Sigmoid colon (tissue), 7 donors: ENCODE data around the gene PCDHGB2. TPM values are rescaled to one million over a fixed set of nuclear protein-coding genes. Genes with fewer than 3 reads are reported as not detected.

ENCODE experiments used
- DNase-seq: peaks from one replicate; pipeline ENCODE4 v3.0.0-alpha.2; 2019
- H3K27ac ChIP-seq, 4 donors: fragments of 200-600 bp; sonication (generic); one replicate each; pipeline ENCODE4 v1.5.1; 2016 to 2019; ENCODE audit warnings: mild to moderate bottlenecking in 1 of 4
- H3K27me3 ChIP-seq, 3 donors: fragments of 200-600 bp; sonication (generic); one replicate each; pipeline ENCODE4 v1.5.1; 2019; ENCODE audit warnings: mild to moderate bottlenecking in 1 of 3
- H3K36me3 ChIP-seq, 4 donors: fragments of 200-600 bp; sonication (generic); one replicate each; pipeline ENCODE4 v1.5.1; 2016 to 2019
- H3K4me1 ChIP-seq, 4 donors: fragments of 200-600 bp; sonication (generic); one replicate each; pipeline ENCODE4 v1.5.1; 2017 to 2019
- H3K4me3 ChIP-seq, 4 donors: fragments of 200-600 bp; sonication (generic); one replicate each; pipeline ENCODE4 v1.5.1; 2017 to 2019; ENCODE audit warnings: mild to moderate bottlenecking in 2 of 4, moderate library complexity in 1 of 4
- H3K9me3 ChIP-seq, 4 donors: fragments of 200-600 bp in 3 of 4; sonication (generic) in 3 of 4; one replicate each; pipeline versions ENCODE4 v1.5.1 to v1.6.1; 2013 to 2019
- EP300 ChIP-seq, 4 donors: sonication (generic); formaldehyde crosslinking; IDR thresholded peaks; one replicate each; pipeline ENCODE4 v1.6.1; 2017; ENCODE audit warnings: antibody characterized with exemption in 4 of 4
- POLR2A ChIP-seq, 2 donors: fragments of 450-650 bp; IDR thresholded peaks; one replicate each; pipeline ENCODE4 v1.6.1; 2016; ENCODE audit warnings: antibody characterized with exemption in 2 of 2, mild to moderate bottlenecking in 2 of 2, moderate library complexity in 2 of 2
- POLR2AphosphoS5 ChIP-seq, 4 donors: sonication (generic); formaldehyde crosslinking; IDR thresholded peaks; one replicate each; pipeline ENCODE4 v1.6.1; 2017; ENCODE audit warnings: antibody characterized with exemption in 4 of 4
- WGBS, 2 donors: extraction: QIAGEN DNeasy Blood & Tissue Kit; methylation state at CpG; one replicate each; pipeline ENCODE4 v1.1.7; 2013; 5-methylcytosine and 5-hydroxymethylcytosine counted together
- intact Hi-C: fragments of 100-400 bp; cut with DNase I; formaldehyde crosslinking; loops from one replicate; pipeline ENCODE4 v1.15.1; 2023
- polyA plus RNA-seq, 3 donors: library from polyadenylated mRNA; stranded (reverse); fragments of 200-250 nt; gene quantifications; one replicate each; pipeline ENCODE4 v1.2.3, GENCODE V29; 2013
- total RNA-seq, 4 donors: library from RNA; depleted of rRNA; stranded (reverse); fragments of >200 nt; gene quantifications; one replicate each; pipeline ENCODE4 v1.1.0, GENCODE V29; 2016
- TF ChIP-seq, protein P1 (sequence below), 4 experiments: fragments of 450-650 bp in 3 of 4; fragments of 200-600 bp in 1 of 4; IDR thresholded peaks; one replicate each; pipeline ENCODE4 v1.5.1; 2016 to 2019; ENCODE audit warnings: antibody characterized with exemption in 4 of 4, mild to moderate bottlenecking in 3 of 4, moderate library complexity in 2 of 4
- donor health status: healthy with polysubstance abuse.
- donor health status: Bipolar disorder and iron deficiency.
- donor health status: healthy.

Gene PCDHGB2
- total and polyA plus RNA-seq, 7 donors, result 0.51 to 12.9 (median 4.4) TPM; not detected in 2

DNA sequence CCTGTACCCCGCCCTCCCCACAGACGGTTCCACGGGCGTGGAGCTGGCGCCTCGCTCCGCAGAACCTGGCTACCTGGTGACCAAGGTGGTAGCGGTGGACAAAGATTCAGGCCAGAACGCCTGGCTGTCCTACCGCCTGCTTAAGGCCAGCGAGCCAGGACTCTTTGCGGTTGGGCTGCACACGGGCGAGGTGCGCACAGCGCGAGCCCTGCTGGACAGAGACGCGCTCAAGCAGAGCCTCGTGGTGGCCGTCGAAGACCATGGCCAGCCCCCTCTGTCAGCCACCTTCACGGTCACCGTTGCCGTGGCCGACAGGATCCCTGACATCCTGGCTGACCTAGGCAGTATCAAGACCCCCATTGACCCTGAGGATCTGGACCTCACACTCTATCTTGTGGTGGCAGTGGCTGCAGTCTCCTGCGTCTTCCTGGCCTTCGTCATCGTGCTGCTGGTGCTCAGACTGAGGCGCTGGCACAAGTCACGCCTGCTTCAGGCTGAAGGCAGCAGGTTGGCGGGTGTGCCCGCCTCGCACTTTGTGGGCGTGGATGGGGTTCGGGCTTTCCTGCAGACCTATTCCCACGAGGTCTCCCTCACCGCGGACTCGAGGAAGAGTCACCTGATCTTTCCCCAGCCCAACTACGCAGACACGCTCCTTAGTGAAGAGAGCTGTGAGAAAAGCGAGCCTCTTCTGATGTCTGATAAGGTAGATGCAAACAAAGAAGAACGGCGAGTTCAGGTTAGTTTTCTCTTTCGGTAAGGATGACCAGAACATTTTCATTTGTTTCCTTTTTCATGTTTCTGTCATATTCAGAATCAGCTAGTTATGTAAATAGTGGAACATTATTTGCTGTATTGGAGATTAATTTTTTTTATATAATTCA is 6.5 kb downstream of the PCDHGB2 start:
- no peak overlapping the region for H3K27ac ChIP-seq
- H3K4me1 ChIP-seq, result no peaks in the 10 kb centered on the region
- DNase-seq, result no peak
- intact Hi-C loops, result no loop called here
- H3K4me3 ChIP-seq, result no peak overlapping the region
- TF ChIP-seq, protein P1, sequence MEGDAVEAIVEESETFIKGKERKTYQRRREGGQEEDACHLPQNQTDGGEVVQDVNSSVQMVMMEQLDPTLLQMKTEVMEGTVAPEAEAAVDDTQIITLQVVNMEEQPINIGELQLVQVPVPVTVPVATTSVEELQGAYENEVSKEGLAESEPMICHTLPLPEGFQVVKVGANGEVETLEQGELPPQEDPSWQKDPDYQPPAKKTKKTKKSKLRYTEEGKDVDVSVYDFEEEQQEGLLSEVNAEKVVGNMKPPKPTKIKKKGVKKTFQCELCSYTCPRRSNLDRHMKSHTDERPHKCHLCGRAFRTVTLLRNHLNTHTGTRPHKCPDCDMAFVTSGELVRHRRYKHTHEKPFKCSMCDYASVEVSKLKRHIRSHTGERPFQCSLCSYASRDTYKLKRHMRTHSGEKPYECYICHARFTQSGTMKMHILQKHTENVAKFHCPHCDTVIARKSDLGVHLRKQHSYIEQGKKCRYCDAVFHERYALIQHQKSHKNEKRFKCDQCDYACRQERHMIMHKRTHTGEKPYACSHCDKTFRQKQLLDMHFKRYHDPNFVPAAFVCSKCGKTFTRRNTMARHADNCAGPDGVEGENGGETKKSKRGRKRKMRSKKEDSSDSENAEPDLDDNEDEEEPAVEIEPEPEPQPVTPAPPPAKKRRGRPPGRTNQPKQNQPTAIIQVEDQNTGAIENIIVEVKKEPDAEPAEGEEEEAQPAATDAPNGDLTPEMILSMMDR (IDR thresholded peaks at IDR 0.05), result no peak
- TF ChIP-seq EP300 (IDR thresholded peaks at IDR 0.05) (no peak), POLR2AphosphoS5 (IDR thresholded peaks at IDR 0.05) (no peak), POLR2A (IDR thresholded peaks at IDR 0.05) (no peak)
- no peaks in the 10 kb centered on the region for H3K36me3 ChIP-seq
- 39 to 61% methylated on average over 46 of the region's 46 CpGs for WGBS, 2 donors
- peaks cover 34 to 92% (median 61%) of the 10 kb centered on the region in 4 donors for H3K9me3 ChIP-seq
- peaks cover 0 to 7% (median 4%) of the 10 kb centered on the region in 3 donors for H3K27me3 ChIP-seq

DNA sequence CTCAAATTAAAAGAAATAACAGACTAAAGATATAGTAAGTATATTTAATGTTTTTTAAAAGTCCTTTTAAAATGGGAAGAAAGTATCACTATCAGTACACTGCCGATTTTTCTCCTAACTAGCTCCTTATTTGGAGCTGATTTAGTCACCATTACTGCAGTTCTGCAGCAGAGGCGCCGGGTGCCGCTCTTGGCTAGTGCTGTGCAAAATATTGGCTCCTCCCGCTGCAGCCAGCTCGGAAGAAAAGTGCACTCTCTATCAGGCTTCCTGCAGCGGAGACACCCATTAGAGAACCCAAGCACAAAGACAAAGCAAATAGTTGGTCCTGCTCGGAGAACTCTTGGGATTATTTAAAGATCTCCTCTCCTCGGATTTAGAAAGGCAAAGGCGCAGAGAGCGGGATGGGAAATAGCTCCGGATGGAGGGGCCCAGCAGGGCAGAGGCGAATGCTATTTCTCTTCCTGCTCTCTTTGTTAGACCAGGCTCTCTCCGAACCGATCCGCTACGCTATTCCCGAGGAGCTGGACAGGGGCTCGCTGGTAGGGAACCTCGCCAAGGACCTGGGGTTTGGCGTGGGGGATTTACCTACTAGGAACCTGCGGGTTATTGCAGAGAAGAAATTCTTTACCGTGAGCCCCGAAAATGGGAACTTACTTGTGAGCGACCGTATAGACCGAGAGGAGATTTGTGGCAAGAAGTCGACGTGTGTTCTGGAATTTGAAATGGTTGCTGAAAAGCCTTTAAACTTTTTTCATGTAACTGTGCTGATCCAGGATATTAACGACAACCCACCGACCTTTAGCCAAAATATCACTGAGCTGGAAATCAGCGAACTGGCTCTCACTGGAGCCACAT is 10.4 kb downstream of the PCDHGB2 start, which contains the start of gene PCDHGB3:
Gene PCDHGB3 (plus strand): TSS at position 249 of the 855 bp plus-strand sequence. CDS start 153 bp downstream, at position 402.
- no peaks in the 10 kb centered on the region for H3K4me1 ChIP-seq
- peaks cover 0 to 6% (median 0%) of the 10 kb centered on the region in 4 donors for H3K36me3 ChIP-seq
- H3K4me3 ChIP-seq, result peak within 1 kb of the TSS in 2 of 4 donors; percentile 17 to 19
- WGBS, 2 donors, result 19 to 42% methylated on average over 32 of the region's 32 CpGs
- H3K9me3 ChIP-seq, result peaks cover 49 to 95% (median 71%) of the 10 kb centered on the region in 4 donors
- H3K27me3 ChIP-seq, result peaks cover 0 to 7% (median 0%) of the 10 kb centered on the region in 3 donors
- intact Hi-C loops, result no loop called here
- TF ChIP-seq EP300 (IDR thresholded peaks at IDR 0.05), result no peak
- TF ChIP-seq POLR2A (IDR thresholded peaks at IDR 0.05), result no peak
- TF ChIP-seq, protein P1 (IDR thresholded peaks at IDR 0.05), result no peak
- TF ChIP-seq POLR2AphosphoS5 (IDR thresholded peaks at IDR 0.05), result no peak
- no peak for DNase-seq
- no peak within 1 kb of the TSS for H3K27ac ChIP-seq

DNA sequence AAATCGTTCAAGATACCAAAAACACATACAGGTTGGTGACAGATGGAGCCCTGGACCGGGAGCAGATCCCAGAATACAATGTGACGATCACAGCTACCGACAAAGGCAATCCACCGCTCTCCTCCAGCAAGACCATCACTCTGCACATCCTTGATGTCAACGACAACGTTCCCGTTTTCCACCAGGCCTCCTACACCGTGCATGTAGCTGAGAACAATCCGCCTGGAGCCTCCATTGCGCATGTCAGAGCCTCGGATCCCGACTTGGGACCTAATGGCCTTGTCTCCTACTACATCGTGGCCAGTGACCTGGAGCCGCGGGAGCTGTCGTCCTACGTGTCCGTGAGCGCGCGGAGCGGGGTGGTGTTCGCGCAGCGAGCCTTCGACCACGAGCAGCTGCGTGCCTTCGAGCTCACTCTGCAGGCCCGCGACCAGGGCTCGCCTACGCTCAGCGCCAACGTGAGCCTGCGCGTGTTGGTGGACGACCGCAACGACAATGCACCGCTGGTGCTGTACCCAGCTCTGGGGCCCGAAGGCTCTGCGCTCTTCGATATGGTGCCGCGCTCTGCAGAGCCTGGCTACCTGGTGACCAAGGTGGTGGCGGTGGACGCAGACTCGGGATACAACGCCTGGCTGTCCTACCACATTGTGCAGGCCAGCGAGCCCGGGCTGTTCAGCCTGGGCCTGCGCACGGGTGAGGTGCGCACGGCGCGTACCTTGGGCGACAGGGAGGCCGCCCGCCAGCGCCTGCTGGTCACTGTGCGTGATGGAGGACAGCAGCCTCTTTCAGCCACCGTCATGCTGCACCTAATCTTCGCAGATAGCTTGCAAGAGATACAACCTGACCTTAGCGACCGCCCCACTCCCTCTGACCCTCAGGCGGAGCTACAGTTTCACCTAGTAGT is 12.0 kb downstream of the PCDHGB2 start:
- H3K9me3 ChIP-seq, result peaks cover 44 to 91% (median 67%) of the 10 kb centered on the region in 4 donors
- peaks cover 0 to 3% (median 0%) of the 10 kb centered on the region in 3 donors for H3K27me3 ChIP-seq
- 41 to 69% methylated on average over 69 of the region's 69 CpGs for WGBS, 2 donors
- H3K36me3 ChIP-seq, result peaks cover 0 to 6% (median 0%) of the 10 kb centered on the region in 4 donors
- H3K27ac ChIP-seq, result no peak overlapping the region
- H3K4me1 ChIP-seq, result no peaks in the 10 kb centered on the region
- no peak overlapping the region for H3K4me3 ChIP-seq
- TF ChIP-seq POLR2A (IDR thresholded peaks at IDR 0.05), result no peak
- TF ChIP-seq, protein P1 (IDR thresholded peaks at IDR 0.05), result no peak
- intact Hi-C loops, result no loop called here
- DNase-seq, result no peak

DNA sequence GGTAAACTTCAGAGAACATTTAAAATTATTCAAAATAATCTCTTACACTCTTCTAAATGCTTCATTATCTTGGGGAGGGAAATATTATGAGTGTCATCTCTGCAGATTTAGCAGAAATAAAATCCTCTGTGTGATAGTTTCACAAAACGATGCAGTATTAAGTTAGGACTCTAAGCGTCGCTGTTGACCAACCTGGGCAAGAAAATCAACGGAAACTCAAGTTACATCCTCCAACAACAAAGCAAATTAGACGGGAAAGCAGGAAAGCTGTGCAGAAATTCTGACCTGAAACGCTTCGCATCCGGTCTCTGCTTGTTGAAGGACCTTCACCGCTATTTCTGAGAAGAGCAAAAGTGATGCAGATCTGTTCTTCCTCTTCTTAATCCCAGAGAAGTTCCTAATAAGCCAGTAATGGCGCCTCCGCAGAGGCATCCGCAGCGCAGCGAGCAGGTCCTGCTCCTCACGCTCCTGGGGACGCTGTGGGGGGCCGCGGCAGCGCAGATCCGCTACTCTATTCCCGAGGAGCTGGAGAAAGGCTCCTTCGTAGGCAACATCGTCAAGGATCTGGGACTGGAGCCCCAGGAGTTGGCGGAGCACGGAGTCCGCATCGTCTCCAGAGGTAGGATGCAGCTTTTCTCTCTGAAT is 14.0 kb downstream of the PCDHGB2 start, which contains the start of gene PCDHGA6:
Gene PCDHGA6 (plus strand): TSS at position 219 of the 645 bp plus-strand sequence. CDS start 193 bp downstream, at position 412.
- TF ChIP-seq EP300 (IDR thresholded peaks at IDR 0.05) (no peak), POLR2AphosphoS5 (IDR thresholded peaks at IDR 0.05) (no peak), POLR2A (IDR thresholded peaks at IDR 0.05) (no peak)
- TF ChIP-seq, protein P1 (IDR thresholded peaks at IDR 0.05), result no peak
- peak within 1 kb of the TSS; percentile 7 to 30 (median 21) for H3K4me3 ChIP-seq
- no peaks in the 10 kb centered on the region for H3K27me3 ChIP-seq
- H3K27ac ChIP-seq, result no peak within 1 kb of the TSS
- H3K9me3 ChIP-seq, result peaks cover 42 to 91% (median 74%) of the 10 kb centered on the region in 4 donors
- DNase-seq, result no peak
- WGBS, 2 donors, result 23 to 56% methylated on average over 27 of the region's 27 CpGs
- intact Hi-C loops, result no loop called here
- peaks cover 0 to 6% (median 0%) of the 10 kb centered on the region in 4 donors for H3K36me3 ChIP-seq
- H3K4me1 ChIP-seq, result no peaks in the 10 kb centered on the region
